WTC11 (cell line): Measurements from ENCODE around the gene RXRA. TPM values are rescaled to one million over a fixed set of nuclear protein-coding genes. Genes with fewer than 3 reads are reported as not detected.

ENCODE experiments used
- ATAC-seq: fragments of 200-7000 bp; cut with Tn5 transposase; 2 replicates; pipeline ENCODE4 v1.10.0; 2021; ENCODE audit warnings: mild to moderate bottlenecking, moderate library complexity
- CTCF ChIA-PET: fragments of 300-600 bp; sonication (Branson Sonifier 250); formaldehyde crosslinking; loops from one replicate; lab custom pipeline; 2021; ENCODE audit warnings: antibody characterized with exemption; lab: Charles Lee
- POLR2A ChIA-PET: fragments of 350-600 bp; sonication (Branson Sonifier 250); formaldehyde crosslinking; loops from one replicate; lab custom pipeline; 2021; ENCODE audit warnings: antibody characterized with exemption; lab: Charles Lee
- DNase-seq: peaks from one replicate; pipeline ENCODE4 v3.0.0; 2021; ENCODE audit warnings: low spot score
- H3K27ac Mint-ChIP-seq: 2 replicates; pipeline ENCODE4 v1.8.0; 2021; ENCODE audit warnings: mixed read lengths
- H3K27me3 Mint-ChIP-seq: 2 replicates; pipeline ENCODE4 v1.8.0; 2021; ENCODE audit warnings: low read depth, mild to moderate bottlenecking, moderate library complexity, mixed read lengths
- H3K36me3 Mint-ChIP-seq: 2 replicates; pipeline ENCODE4 v1.8.0; 2021; ENCODE audit warnings: mixed read lengths
- H3K4me1 Mint-ChIP-seq: 2 replicates; pipeline ENCODE4 v1.8.0; 2022; ENCODE audit warnings: mixed read lengths
- H3K4me3 Mint-ChIP-seq: 2 replicates; pipeline ENCODE4 v1.8.0; 2021; ENCODE audit warnings: mild to moderate bottlenecking, moderate library complexity, mixed read lengths
- H3K9me3 Mint-ChIP-seq: 2 replicates; pipeline ENCODE4 v1.8.0; 2021; ENCODE audit warnings: mixed read lengths
- NFE2L1 ChIP-seq: sonication (generic); formaldehyde crosslinking; IDR thresholded peaks from 2 replicates; pipeline ENCODE4 v1.8.1; 2023; ENCODE audit warnings: missing genetic modification reagents
- ZNF219 ChIP-seq: sonication (generic); formaldehyde crosslinking; IDR thresholded peaks from 2 replicates; pipeline ENCODE4 v1.8.0; 2023; ENCODE audit warnings: missing genetic modification reagents, mild to moderate bottlenecking, borderline replicate concordance
- total RNA-seq: library from RNA; stranded (reverse); gene quantifications from 3 replicates; pipeline ENCODE4 v1.2.3, GENCODE V29; 2021
- TF ChIP-seq, protein P1 (sequence below): fragments of 200-600 bp; IDR thresholded peaks from 2 replicates; pipeline ENCODE4 v1.8.0; 2022; ENCODE audit warnings: antibody characterized with exemption
- TF ChIP-seq, protein P2 (sequence below): sonication (generic); formaldehyde crosslinking; IDR thresholded peaks from 2 replicates; pipeline ENCODE4 v1.8.0; 2022; ENCODE audit warnings: missing genetic modification reagents
- TF ChIP-seq, protein P3 (sequence below): sonication (generic); formaldehyde crosslinking; IDR thresholded peaks from 2 replicates; pipeline ENCODE4 v1.8.1; 2023; ENCODE audit warnings: mild to moderate bottlenecking, missing genetic modification reagents
- TF ChIP-seq, protein P4 (sequence below): fragments of 250-450 bp; sonication (Bioruptor Pico); IDR thresholded peaks from 2 replicates; pipeline ENCODE4 v2.1.2; 2022; ENCODE audit warnings: mild to moderate bottlenecking, moderate library complexity
- TF ChIP-seq, protein P5 (sequence below): sonication (generic); formaldehyde crosslinking; IDR thresholded peaks from 2 replicates; pipeline ENCODE4 v1.8.1; 2023; ENCODE audit warnings: mild to moderate bottlenecking, moderate library complexity, missing genetic modification reagents
- TF ChIP-seq, protein P6 (sequence below): sonication (generic); formaldehyde crosslinking; IDR thresholded peaks from 2 replicates; pipeline ENCODE4 v1.8.1; 2023; ENCODE audit warnings: mild to moderate bottlenecking, missing genetic modification reagents, borderline replicate concordance

The RXRA gene
- total RNA-seq, 1 experiment from 2014 or later: 27.5 TPM

DNA sequence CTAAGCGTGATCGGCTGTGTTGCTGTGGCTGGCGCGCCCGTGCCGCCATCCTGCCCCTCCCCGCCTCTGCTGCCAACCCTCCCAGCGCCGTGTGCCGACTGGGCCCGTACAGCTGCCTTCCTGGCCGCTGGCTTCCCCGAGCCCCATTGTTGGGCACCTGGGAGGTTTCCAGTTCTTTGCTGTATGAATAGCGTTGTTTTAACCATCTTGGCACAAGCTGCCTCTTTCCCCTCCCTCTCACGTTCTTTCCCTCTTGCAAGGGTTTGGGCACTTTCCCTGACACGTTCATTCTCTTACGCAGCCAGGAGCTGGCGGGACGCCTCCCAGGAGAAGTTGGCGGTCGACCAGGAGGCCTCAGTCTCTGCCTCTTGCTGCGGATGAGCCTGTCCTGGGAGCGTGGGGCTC is 43.1 kb upstream of the RXRA start (continued):
- TF ChIP-seq, protein P1, sequence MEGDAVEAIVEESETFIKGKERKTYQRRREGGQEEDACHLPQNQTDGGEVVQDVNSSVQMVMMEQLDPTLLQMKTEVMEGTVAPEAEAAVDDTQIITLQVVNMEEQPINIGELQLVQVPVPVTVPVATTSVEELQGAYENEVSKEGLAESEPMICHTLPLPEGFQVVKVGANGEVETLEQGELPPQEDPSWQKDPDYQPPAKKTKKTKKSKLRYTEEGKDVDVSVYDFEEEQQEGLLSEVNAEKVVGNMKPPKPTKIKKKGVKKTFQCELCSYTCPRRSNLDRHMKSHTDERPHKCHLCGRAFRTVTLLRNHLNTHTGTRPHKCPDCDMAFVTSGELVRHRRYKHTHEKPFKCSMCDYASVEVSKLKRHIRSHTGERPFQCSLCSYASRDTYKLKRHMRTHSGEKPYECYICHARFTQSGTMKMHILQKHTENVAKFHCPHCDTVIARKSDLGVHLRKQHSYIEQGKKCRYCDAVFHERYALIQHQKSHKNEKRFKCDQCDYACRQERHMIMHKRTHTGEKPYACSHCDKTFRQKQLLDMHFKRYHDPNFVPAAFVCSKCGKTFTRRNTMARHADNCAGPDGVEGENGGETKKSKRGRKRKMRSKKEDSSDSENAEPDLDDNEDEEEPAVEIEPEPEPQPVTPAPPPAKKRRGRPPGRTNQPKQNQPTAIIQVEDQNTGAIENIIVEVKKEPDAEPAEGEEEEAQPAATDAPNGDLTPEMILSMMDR: no peak

DNA sequence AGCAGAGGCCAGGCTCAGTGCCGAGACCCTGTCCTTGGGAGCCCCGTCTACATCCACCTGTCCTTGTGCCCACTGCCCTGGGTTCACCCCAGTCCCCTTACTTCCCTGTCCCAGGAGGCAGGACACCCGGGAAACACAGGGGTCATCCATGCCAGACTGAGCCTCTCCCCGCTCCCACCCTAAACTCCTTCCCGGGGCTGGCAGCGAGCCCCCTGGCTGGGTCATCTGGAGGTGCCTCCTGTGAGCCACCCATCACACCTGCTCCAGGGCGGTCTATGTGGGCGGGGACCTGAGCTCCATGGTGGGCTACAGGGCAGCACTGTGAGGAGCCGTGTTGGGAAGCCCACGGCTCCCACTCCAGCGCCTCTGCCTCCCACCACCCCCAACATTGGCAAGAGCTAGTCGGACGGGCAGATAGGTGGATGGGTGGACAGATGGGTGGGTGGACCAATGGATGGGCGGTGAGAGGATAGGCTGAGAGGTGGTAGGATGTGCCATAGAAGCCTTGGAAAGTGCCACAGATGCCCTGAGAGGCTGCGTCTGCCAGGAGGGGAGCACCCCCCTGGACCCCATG is 42.5 kb upstream of the RXRA start:
- DNase-seq (no peak), ATAC-seq (no peak)
- Mint-ChIP-seq H3K4me3 (no peak overlapping the region), H3K27me3 (no peaks in the 10 kb centered on the region), H3K4me1 (peaks cover 4% of the 10 kb centered on the region; the same call in 1 of the 2 replicates), H3K27ac (no peak overlapping the region), H3K36me3 (no peaks in the 10 kb centered on the region), H3K9me3 (no peaks in the 10 kb centered on the region)
- TF ChIP-seq, protein P2, sequence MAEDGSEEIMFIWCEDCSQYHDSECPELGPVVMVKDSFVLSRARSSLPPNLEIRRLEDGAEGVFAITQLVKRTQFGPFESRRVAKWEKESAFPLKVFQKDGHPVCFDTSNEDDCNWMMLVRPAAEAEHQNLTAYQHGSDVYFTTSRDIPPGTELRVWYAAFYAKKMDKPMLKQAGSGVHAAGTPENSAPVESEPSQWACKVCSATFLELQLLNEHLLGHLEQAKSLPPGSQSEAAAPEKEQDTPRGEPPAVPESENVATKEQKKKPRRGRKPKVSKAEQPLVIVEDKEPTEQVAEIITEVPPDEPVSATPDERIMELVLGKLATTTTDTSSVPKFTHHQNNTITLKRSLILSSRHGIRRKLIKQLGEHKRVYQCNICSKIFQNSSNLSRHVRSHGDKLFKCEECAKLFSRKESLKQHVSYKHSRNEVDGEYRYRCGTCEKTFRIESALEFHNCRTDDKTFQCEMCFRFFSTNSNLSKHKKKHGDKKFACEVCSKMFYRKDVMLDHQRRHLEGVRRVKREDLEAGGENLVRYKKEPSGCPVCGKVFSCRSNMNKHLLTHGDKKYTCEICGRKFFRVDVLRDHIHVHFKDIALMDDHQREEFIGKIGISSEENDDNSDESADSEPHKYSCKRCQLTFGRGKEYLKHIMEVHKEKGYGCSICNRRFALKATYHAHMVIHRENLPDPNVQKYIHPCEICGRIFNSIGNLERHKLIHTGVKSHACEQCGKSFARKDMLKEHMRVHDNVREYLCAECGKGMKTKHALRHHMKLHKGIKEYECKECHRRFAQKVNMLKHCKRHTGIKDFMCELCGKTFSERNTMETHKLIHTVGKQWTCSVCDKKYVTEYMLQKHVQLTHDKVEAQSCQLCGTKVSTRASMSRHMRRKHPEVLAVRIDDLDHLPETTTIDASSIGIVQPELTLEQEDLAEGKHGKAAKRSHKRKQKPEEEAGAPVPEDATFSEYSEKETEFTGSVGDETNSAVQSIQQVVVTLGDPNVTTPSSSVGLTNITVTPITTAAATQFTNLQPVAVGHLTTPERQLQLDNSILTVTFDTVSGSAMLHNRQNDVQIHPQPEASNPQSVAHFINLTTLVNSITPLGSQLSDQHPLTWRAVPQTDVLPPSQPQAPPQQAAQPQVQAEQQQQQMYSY (CRISPR knock-in tag): no peak
- TF ChIP-seq ZNF219 (no peak), NFE2L1 (CRISPR knock-in tag) (no peak)
- TF ChIP-seq, protein P3, sequence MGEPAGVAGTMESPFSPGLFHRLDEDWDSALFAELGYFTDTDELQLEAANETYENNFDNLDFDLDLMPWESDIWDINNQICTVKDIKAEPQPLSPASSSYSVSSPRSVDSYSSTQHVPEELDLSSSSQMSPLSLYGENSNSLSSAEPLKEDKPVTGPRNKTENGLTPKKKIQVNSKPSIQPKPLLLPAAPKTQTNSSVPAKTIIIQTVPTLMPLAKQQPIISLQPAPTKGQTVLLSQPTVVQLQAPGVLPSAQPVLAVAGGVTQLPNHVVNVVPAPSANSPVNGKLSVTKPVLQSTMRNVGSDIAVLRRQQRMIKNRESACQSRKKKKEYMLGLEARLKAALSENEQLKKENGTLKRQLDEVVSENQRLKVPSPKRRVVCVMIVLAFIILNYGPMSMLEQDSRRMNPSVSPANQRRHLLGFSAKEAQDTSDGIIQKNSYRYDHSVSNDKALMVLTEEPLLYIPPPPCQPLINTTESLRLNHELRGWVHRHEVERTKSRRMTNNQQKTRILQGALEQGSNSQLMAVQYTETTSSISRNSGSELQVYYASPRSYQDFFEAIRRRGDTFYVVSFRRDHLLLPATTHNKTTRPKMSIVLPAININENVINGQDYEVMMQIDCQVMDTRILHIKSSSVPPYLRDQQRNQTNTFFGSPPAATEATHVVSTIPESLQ: no peak
- TF ChIP-seq, protein P4, sequence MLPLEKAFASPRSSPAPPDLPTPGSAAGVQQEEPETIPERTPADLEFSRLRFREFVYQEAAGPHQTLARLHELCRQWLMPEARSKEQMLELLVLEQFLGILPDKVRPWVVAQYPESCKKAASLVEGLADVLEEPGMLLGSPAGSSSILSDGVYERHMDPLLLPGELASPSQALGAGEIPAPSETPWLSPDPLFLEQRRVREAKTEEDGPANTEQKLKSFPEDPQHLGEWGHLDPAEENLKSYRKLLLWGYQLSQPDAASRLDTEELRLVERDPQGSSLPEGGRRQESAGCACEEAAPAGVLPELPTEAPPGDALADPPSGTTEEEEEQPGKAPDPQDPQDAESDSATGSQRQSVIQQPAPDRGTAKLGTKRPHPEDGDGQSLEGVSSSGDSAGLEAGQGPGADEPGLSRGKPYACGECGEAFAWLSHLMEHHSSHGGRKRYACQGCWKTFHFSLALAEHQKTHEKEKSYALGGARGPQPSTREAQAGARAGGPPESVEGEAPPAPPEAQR (CRISPR knock-in tag): no peak
- TF ChIP-seq, protein P5, sequence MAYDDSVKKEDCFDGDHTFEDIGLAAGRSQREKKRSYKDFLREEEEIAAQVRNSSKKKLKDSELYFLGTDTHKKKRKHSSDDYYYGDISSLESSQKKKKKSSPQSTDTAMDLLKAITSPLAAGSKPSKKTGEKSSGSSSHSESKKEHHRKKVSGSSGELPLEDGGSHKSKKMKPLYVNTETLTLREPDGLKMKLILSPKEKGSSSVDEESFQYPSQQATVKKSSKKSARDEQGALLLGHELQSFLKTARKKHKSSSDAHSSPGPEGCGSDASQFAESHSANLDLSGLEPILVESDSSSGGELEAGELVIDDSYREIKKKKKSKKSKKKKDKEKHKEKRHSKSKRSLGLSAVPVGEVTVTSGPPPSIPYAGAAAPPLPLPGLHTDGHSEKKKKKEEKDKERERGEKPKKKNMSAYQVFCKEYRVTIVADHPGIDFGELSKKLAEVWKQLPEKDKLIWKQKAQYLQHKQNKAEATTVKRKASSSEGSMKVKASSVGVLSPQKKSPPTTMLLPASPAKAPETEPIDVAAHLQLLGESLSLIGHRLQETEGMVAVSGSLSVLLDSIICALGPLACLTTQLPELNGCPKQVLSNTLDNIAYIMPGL (CRISPR knock-in tag): no peak
- TF ChIP-seq, protein P6, sequence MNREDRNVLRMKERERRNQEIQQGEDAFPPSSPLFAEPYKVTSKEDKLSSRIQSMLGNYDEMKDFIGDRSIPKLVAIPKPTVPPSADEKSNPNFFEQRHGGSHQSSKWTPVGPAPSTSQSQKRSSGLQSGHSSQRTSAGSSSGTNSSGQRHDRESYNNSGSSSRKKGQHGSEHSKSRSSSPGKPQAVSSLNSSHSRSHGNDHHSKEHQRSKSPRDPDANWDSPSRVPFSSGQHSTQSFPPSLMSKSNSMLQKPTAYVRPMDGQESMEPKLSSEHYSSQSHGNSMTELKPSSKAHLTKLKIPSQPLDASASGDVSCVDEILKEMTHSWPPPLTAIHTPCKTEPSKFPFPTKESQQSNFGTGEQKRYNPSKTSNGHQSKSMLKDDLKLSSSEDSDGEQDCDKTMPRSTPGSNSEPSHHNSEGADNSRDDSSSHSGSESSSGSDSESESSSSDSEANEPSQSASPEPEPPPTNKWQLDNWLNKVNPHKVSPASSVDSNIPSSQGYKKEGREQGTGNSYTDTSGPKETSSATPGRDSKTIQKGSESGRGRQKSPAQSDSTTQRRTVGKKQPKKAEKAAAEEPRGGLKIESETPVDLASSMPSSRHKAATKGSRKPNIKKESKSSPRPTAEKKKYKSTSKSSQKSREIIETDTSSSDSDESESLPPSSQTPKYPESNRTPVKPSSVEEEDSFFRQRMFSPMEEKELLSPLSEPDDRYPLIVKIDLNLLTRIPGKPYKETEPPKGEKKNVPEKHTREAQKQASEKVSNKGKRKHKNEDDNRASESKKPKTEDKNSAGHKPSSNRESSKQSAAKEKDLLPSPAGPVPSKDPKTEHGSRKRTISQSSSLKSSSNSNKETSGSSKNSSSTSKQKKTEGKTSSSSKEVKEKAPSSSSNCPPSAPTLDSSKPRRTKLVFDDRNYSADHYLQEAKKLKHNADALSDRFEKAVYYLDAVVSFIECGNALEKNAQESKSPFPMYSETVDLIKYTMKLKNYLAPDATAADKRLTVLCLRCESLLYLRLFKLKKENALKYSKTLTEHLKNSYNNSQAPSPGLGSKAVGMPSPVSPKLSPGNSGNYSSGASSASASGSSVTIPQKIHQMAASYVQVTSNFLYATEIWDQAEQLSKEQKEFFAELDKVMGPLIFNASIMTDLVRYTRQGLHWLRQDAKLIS: no peak
- ChIA-PET POLR2A (no interaction called here), CTCF (interaction anchor here (0.7 to 1.4 kb wide), 4 partner anchors 11 to 57 kb away, joined by 3 read pairs; no protein-coding TSS in a partner anchor)
